GM18526 (cell line): ENCODE data around the gene EVA1B.
A peak's percentile ranks its signal among the peaks of the same experiment; 100 is the strongest.

ENCODE experiments used
- POLR2A ChIP-seq: IDR thresholded peaks from 3 replicates; pipeline ENCODE4 v1.6.1; 2011; ENCODE audit not compliant: insufficient read length; ENCODE audit errors: extremely low read depth

The EVA1B gene

DNA sequence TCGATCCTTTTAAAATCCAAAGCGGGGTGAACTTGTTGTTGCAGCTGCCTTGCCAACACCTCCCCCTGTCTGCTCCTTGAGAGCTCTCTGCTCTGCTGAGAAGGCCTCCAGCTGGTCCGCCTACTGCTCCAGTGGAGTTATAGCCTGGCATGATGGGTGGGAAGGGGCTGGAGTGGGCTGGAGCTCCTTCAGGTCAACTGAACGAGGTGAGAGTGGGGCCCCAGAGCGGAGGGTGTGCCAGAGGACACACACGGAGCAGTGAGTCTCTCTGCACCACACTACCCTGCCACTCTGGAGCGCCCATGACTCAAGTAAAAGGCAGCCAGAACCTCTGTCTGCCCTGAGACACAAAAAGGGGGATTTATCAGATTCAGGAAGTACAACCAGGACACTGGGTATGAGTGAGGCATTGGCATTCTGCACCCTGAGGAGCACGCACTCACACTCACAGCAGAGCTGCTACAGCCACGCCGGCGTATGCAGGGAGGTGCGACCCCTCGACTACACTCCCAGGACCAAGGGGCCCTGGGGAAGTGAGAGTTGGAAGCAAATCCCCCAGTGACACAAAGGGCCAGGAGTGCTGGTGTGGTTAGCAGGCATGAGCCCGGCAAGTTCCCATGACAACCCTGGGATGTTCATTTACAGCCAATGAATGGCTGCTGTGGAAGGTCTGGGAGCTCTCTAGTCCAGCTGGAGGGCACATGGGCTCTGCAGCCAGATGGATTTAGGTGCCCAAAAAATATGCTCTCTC lies 28.0 kb upstream of the EVA1B start:
- no peak for TF ChIP-seq POLR2A

DNA sequence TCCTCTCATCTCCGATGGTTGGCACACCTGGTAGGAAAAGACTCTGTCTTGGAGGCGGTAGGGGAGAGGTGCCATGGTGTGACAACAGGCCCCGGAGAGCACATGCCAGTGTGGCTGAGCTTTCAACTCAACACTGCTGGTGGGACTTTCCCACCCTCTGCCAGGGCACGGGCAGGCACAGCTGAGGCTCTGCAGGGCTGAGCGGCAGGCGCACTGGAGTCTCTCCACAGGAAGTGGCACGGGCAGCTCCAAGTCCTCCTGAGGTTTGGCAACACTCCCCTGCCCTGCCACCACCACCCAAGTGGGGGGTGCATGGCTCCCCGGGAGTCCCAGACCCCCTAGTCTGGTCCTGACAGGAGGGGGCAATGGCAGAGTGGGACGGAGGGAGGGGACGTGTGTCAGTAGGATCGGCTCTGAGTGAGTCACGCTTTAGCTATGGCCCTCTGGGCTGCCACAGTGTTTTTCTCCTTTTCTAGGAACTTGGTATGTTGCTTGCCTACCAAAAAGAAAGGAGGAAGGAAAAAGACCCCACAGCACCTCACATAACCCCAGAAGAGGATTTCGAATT lies 27.3 kb upstream of the EVA1B start:
- TF ChIP-seq POLR2A, result no peak

- no peak for TF ChIP-seq POLR2A
These were observed 26.4 kb upstream of the EVA1B start for GRCh38 chr1:36349839-36350238.

- TF ChIP-seq POLR2A, result peak; percentile 24
These were observed 25.8 kb upstream of the EVA1B start for GRCh38 chr1:36349241-36349671.

GRCh38 chr1:36346741-36347370 lies 23.4 kb upstream of the EVA1B start:
- no peak for TF ChIP-seq POLR2A

GRCh38 chr1:36345353-36345752 lies 21.9 kb upstream of the EVA1B start:
- TF ChIP-seq POLR2A, result no peak

GRCh38 chr1:36344395-36344680 lies 20.9 kb upstream of the EVA1B start:
- no peak for TF ChIP-seq POLR2A

DNA sequence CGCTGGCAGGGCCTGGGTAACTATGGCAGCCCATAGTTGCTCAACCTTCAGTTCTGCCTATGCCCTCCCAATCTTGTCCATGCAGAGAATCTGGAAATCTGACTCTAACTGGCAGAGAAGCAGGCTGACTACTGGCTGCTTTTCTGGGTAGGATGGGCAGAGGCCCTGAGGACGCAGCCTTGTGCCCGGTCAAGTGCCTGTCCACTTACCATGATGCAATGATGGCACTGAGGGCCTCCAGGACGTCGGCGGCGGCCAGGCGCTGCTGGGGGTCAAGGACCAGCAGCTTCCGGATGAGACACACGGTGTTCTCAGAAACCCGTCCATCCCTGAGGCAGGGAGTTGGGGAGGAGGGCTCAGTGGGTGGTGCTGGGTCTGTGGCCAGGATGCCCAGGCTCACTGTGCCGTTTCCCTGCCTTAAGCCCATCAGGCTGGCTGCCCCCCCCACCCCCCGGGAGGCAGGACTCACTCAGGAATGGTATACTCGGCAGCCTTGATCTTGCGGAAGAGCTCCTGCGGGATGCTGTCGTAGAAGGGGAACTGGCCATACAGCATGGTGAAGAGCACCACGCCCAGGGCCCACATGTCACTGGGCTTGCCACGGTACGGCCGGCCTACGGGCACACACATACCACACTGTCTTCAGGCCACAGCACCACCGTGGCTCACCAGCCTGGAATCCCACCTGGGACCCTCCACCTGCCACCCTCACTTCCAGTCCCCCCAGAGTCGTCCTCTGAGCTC lies 20.4 kb upstream of the EVA1B start:
- TF ChIP-seq POLR2A, result no peak

GRCh38 chr1:36342426-36343185 lies 19.2 kb upstream of the EVA1B start:
- TF ChIP-seq POLR2A, result no peak

DNA sequence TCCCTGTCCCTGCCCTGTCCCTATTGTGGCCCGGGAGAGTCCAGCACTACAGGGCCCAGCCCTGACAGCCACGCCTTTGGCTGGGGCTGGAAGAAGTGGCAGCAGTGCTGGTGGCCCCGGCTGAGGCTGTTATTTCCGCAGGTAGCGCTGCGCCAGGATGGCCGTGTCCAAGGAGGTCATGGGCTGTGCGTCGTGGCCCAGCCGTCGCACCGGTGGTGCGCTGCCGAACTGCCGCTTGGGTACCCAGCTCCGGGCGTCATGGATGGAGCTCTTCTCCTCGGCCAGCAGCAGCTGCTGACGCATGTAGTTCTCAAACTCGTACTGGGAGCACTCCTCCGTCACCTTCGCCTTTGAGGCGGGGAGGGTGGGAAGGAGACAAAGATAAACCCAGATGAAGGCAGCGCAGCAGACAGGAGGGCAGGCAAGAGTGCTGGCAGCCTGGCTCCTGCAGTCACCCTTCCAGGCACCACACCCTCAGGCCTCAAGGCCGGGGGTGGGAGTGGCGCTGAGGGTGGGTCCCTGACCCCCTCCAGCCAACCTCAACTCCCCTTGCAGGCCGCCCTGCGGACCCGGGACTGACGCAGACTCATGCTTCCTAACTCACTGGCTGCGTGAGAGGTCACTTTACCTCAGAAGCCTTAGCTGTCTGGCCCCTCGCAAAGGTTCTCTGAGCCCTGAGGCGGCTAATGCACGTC lies 18.3 kb upstream of the EVA1B start:
- no peak for TF ChIP-seq POLR2A

GRCh38 chr1:36339615-36340014 lies 16.2 kb upstream of the EVA1B start:
- no peak for TF ChIP-seq POLR2A

GRCh38 chr1:36339215-36339614 lies 15.8 kb upstream of the EVA1B start:
- no peak for TF ChIP-seq POLR2A

DNA sequence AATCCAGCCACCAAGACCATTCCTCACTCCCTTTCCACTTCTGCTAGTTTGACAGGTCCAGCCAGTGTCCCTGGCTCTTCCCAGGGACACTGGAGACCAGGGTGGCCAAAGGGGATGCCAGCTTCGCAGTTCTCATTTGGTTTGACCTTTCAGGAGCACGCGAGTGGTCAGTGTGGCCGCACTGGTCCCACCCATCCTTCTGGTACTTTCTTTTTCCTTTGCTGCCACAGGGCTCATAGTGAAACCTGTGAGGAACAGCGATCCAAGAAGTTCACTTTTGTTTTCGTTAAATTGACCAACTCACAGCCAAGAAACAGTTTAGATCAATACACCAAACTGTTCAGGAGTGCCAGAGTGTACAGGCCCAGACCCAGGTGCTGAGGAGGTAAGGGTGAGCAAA lies 14.4 kb upstream of the EVA1B start:
- TF ChIP-seq POLR2A, result no peak

GRCh38 chr1:36330940-36331339 lies 7.5 kb upstream of the EVA1B start:
- TF ChIP-seq POLR2A, result no peak

- no peak for TF ChIP-seq POLR2A
These were observed 6.4 kb upstream of the EVA1B start for GRCh38 chr1:36329817-36330216.
